ENCODE results near the gene MTCL1. TPM values are rescaled to one million over a fixed set of nuclear protein-coding genes. Genes with fewer than 3 reads are reported as not detected.

Gene MTCL1
- total RNA-seq, 1 experiment from 2014 or later: 50.1 TPM

GRCh38 chr18:8854962-8855361 is 149.6 kb downstream of the MTCL1 start:
- ChIA-PET POLR2A (no interaction called here), CTCF (no interaction called here)
- Histone ChIP-seq H3K9me3 (ENCODE audit: control insufficient read depth, insufficient read depth, low read depth, low read length) (0 out of 2 replicates have a peak, but pooled peaks cover 3% of the 10 kb centered on the region), H3K4me3 (ENCODE audit: low read depth in 2 of 2, low read length in 2 of 2) (no peak overlapping the region), H3K36me3 (ENCODE audit: control insufficient read depth, insufficient read depth, low read length) (no peaks in the 10 kb centered on the region), H3K27ac (ENCODE audit: low read length) (no peak overlapping the region), H3K4me1 (ENCODE audit: control insufficient read depth, insufficient read depth, low read length) (no peaks in the 10 kb centered on the region), H3K27me3 (ENCODE audit: control insufficient read depth, insufficient read depth, low read length) (no peaks in the 10 kb centered on the region)
- intact Hi-C loops (cut with micrococcal nuclease; ENCODE audit: unreplicated experiment): no loop called here
- no peak for DNase-seq (ENCODE audit: low read depth, low spot score)
- no TSS peak for BruUV-seq (replicated peaks)
- TF ChIP-seq, protein P1, sequence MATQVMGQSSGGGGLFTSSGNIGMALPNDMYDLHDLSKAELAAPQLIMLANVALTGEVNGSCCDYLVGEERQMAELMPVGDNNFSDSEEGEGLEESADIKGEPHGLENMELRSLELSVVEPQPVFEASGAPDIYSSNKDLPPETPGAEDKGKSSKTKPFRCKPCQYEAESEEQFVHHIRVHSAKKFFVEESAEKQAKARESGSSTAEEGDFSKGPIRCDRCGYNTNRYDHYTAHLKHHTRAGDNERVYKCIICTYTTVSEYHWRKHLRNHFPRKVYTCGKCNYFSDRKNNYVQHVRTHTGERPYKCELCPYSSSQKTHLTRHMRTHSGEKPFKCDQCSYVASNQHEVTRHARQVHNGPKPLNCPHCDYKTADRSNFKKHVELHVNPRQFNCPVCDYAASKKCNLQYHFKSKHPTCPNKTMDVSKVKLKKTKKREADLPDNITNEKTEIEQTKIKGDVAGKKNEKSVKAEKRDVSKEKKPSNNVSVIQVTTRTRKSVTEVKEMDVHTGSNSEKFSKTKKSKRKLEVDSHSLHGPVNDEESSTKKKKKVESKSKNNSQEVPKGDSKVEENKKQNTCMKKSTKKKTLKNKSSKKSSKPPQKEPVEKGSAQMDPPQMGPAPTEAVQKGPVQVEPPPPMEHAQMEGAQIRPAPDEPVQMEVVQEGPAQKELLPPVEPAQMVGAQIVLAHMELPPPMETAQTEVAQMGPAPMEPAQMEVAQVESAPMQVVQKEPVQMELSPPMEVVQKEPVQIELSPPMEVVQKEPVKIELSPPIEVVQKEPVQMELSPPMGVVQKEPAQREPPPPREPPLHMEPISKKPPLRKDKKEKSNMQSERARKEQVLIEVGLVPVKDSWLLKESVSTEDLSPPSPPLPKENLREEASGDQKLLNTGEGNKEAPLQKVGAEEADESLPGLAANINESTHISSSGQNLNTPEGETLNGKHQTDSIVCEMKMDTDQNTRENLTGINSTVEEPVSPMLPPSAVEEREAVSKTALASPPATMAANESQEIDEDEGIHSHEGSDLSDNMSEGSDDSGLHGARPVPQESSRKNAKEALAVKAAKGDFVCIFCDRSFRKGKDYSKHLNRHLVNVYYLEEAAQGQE (IDR thresholded peaks at IDR 0.05; ENCODE audit: insufficient read depth in 1 of 2, low read depth in 2 of 2, low read length in 1 of 2): no peak
- TF ChIP-seq SIN3A (IDR thresholded peaks at IDR 0.05; ENCODE audit: borderline replicate concordance, insufficient read depth, low read depth, low read length): no peak
- in situ Hi-C loops (cut with HindIII; ENCODE audit: low pct_unique_long_range_greater_than_20kb, low sequenced_read_pairs): no loop called here
- no peak for ATAC-seq

DNA sequence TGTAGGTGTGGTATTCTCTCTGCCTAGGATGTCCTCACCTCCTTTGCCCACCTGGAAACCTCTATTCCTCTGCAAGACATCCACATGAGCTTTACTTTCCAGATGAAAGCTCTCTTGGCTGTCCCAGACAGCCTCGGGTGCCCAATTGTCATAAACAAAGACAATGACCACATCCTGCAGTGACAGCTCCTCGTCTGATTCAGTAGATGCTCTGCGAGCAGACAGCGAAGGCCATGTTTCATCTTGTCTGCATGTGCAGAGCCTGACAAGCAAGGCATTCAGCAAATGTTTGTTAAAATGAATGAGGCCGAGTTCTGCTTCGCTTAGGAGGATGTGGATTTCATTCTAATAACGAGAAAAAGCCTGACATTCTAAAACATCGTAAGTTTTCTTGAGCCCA is 150.9 kb downstream of the MTCL1 start:
- CTCF ChIA-PET: no interaction called here
- TF ChIP-seq, protein P2, sequence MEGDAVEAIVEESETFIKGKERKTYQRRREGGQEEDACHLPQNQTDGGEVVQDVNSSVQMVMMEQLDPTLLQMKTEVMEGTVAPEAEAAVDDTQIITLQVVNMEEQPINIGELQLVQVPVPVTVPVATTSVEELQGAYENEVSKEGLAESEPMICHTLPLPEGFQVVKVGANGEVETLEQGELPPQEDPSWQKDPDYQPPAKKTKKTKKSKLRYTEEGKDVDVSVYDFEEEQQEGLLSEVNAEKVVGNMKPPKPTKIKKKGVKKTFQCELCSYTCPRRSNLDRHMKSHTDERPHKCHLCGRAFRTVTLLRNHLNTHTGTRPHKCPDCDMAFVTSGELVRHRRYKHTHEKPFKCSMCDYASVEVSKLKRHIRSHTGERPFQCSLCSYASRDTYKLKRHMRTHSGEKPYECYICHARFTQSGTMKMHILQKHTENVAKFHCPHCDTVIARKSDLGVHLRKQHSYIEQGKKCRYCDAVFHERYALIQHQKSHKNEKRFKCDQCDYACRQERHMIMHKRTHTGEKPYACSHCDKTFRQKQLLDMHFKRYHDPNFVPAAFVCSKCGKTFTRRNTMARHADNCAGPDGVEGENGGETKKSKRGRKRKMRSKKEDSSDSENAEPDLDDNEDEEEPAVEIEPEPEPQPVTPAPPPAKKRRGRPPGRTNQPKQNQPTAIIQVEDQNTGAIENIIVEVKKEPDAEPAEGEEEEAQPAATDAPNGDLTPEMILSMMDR (IDR thresholded peaks at IDR 0.05): no peak
- TF ChIP-seq SIN3A (IDR thresholded peaks at IDR 0.05; ENCODE audit: borderline replicate concordance, insufficient read depth, low read depth, low read length) (no peak), POLR2AphosphoS5 (IDR thresholded peaks at IDR 0.05; ENCODE audit: low read depth, low read length) (no peak), TCF7L2 (IDR thresholded peaks at IDR 0.05; ENCODE audit: low read depth, low read length) (no peak)
- TF ChIP-seq, protein P1 (IDR thresholded peaks at IDR 0.05; ENCODE audit: insufficient read depth in 1 of 2, low read depth in 2 of 2, low read length in 1 of 2): no peak
- no peaks in the 10 kb centered on the region for H3K27me3 ChIP-seq (ENCODE audit: control insufficient read depth, insufficient read depth, low read length)
- DNase-seq (ENCODE audit: low read depth, low spot score) (no peak), ATAC-seq (no peak)
- intact Hi-C loops (cut with micrococcal nuclease; ENCODE audit: unreplicated experiment): no loop called here
- H3K4me3 ChIP-seq (ENCODE audit: low read depth in 2 of 2, low read length in 2 of 2): no peak overlapping the region
- in situ Hi-C loops (cut with HindIII; ENCODE audit: low pct_unique_long_range_greater_than_20kb, low sequenced_read_pairs): no loop called here
- H3K27ac ChIP-seq (ENCODE audit: low read length): no peak overlapping the region
- no peaks in the 10 kb centered on the region for H3K4me1 ChIP-seq (ENCODE audit: control insufficient read depth, insufficient read depth, low read length)
- POLR2A ChIA-PET: no interaction called here
- H3K36me3 ChIP-seq (ENCODE audit: control insufficient read depth, insufficient read depth, low read length): no peaks in the 10 kb centered on the region
- no TSS peak for BruUV-seq (replicated peaks)
- no peaks in the 10 kb centered on the region for H3K9me3 ChIP-seq (ENCODE audit: control insufficient read depth, insufficient read depth, low read depth, low read length)
